Spleen (tissue), 11 donors: ENCODE data around the gene PRKCB. TPM values are rescaled to one million over a fixed set of nuclear protein-coding genes. Genes with fewer than 3 reads are reported as not detected.
A peak's percentile ranks its signal among the peaks of the same experiment; 100 is the strongest.

Experiments used
- DNase-seq: peaks from one replicate; pipeline ENCODE4 v3.0.0-alpha.2; 2020
- H3K27ac ChIP-seq, 8 donors: fragments of 200-600 bp; sonication (generic) in 7 of 8; 1 replicate in 4 of 8; 2 replicates in 4 of 8; pipeline versions ENCODE4 v1.5.0 to v1.8.0; 2016 to 2021; ENCODE audit warnings: inconsistent platforms in 4 of 8, mild to moderate bottlenecking in 4 of 8, moderate library complexity in 1 of 8
- H3K27me3 ChIP-seq, 7 donors: fragments of 200-600 bp; sonication (generic) in 6 of 7; replicated peaks in 1 of 7; 1 replicate in 4 of 7; 2 replicates in 3 of 7; pipeline versions ENCODE4 v1.5.0 to v1.8.0; 2016 to 2021; ENCODE audit warnings: inconsistent platforms in 3 of 7, mild to moderate bottlenecking in 1 of 7
- H3K36me3 ChIP-seq, 6 donors: fragments of 200-600 bp; sonication (generic) in 5 of 6; 1 replicate in 4 of 6; 2 replicates in 2 of 6; pipeline versions ENCODE4 v1.5.0 to v1.8.0; 2016 to 2021; ENCODE audit warnings: inconsistent platforms in 2 of 6
- H3K4me1 ChIP-seq, 6 donors: fragments of 200-600 bp; sonication (generic) in 5 of 6; 1 replicate in 3 of 6; 2 replicates in 3 of 6; pipeline versions ENCODE4 v1.5.0 to v1.8.0; 2016 to 2021; ENCODE audit warnings: inconsistent platforms in 3 of 6
- H3K4me3 ChIP-seq, 8 donors: fragments of 200-600 bp; sonication (generic) in 7 of 8; 1 replicate in 4 of 8; 2 replicates in 4 of 8; pipeline versions ENCODE4 v1.5.0 to v1.8.0; 2016 to 2021; ENCODE audit warnings: inconsistent platforms in 4 of 8, mild to moderate bottlenecking in 4 of 8, moderate library complexity in 2 of 8
- H3K9me3 ChIP-seq, 8 donors: fragments of 200-600 bp; sonication (generic) in 7 of 8; 1 replicate in 4 of 8; 2 replicates in 4 of 8; pipeline versions ENCODE4 v1.5.0 to v1.8.0; 2016 to 2021; ENCODE audit warnings: inconsistent platforms in 4 of 8
- CTCF ChIP-seq, 11 experiments: fragments of 200-600 bp in 7 of 11; fragments of 450-650 bp in 4 of 11; sonication (generic) in 4 of 11; IDR thresholded peaks in 8 of 11; conservative IDR thresholded peaks in 3 of 11; 1 replicate in 7 of 11; 2 replicates in 4 of 11; pipeline versions ENCODE4 v1.4.0 to v1.8.0; 2016 to 2021; ENCODE audit warnings: antibody characterized with exemption in 11 of 11, inconsistent platforms in 4 of 11, mild to moderate bottlenecking in 1 of 11
- POLR2A ChIP-seq, 3 donors: fragments of 450-650 bp; IDR thresholded peaks; one replicate each; pipeline ENCODE4 v1.5.1; 2017; ENCODE audit warnings: antibody characterized with exemption in 3 of 3, mild to moderate bottlenecking in 1 of 3
- POLR2AphosphoS5 ChIP-seq, 3 donors: sonication (generic); formaldehyde crosslinking; IDR thresholded peaks; one replicate each; pipeline ENCODE4 v1.5.1; 2017; ENCODE audit warnings: antibody characterized with exemption in 3 of 3
- WGBS, 5 donors: extraction: QIAGEN DNeasy Blood & Tissue Kit in 3 of 5; methylation state at CpG; one replicate each; pipeline versions ENCODE4 v1.1.5 to v1.1.7; 2013 to 2018; 5-methylcytosine and 5-hydroxymethylcytosine counted together
- intact Hi-C: fragments of 100-400 bp; cut with DNase I; formaldehyde crosslinking; loops from one replicate; pipeline ENCODE4 v1.15.0; 2023; ENCODE audit warnings: low total_unique reads
- polyA plus RNA-seq, 3 donors: library from polyadenylated mRNA; stranded (reverse); fragments of 200-250 nt; gene quantifications; one replicate each; pipeline ENCODE4 v1.2.1, GENCODE V29; 2013
- total RNA-seq, 7 donors: library from RNA; depleted of rRNA in 3 of 7; stranded (reverse); fragments of >200 nt in 3 of 7; fragmentation: NEBNext Ultra II Directional in 4 of 7; extraction: Animal tissue kit (Norgen Biotek cat#: 25700) in 4 of 7; gene quantifications; one replicate each; pipeline versions ENCODE4 v1.1.0 to v1.2.1, GENCODE V29; 2016 to 2021
- donor health status: healthy with polysubstance abuse.
- donor health status: DM: no; HTN: no; CAD: no; lungs with moderate emphysema.
- donor health status: DM: no; HTN: no; CAD: no.
- donor health status: Bipolar disorder and iron deficiency.
- donor health status: healthy.
- donor health status: DM: no; HTN: no; CAD: no.
- donor health status: DM: yes; HTN: yes; CAD: no.

PRKCB gene
- total and polyA plus RNA-seq, 10 donors, result 33.8 to 284 (median 182) TPM

- Histone ChIP-seq H3K4me3 (peak overlapping the region in 1 of 8 donors; percentile 30), H3K27ac (peak overlapping the region; percentile 41 to 87 (median 74)), H3K27me3 (no peaks in the 10 kb centered on the region), H3K4me1 (peaks cover 21 to 100% (median 63%) of the 10 kb centered on the region in 6 donors), H3K9me3 (no peaks in the 10 kb centered on the region), H3K36me3 (no peaks in the 10 kb centered on the region)
- 20 to 41% (median 25%) methylated on average over 5 of the region's 5 CpGs for WGBS, 5 donors
- DNase-seq, result peak; percentile 95
- TF ChIP-seq CTCF (IDR thresholded peaks at IDR 0.05 in 8 of 11, conservative IDR thresholded peaks at IDR 0.05 in 3 of 11) (peak in 1 of 11 experiments; percentile 33), POLR2A (IDR thresholded peaks at IDR 0.05) (no peak), POLR2AphosphoS5 (IDR thresholded peaks at IDR 0.05) (peak; percentile 64 to 83 (median 71))
- intact Hi-C loops, result loop anchor here (10.0 kb wide), 1 partner anchor 125 kb away; no protein-coding TSS in a partner anchor
Observed at GRCh38 chr16:23949630-23950290, 114.0 kb downstream of the PRKCB start.

GRCh38 chr16:23950291-23950894 lies 114.6 kb downstream of the PRKCB start:
- H3K27ac ChIP-seq, result peak overlapping the region; percentile 35 to 87 (median 72)
- H3K9me3 ChIP-seq, result no peaks in the 10 kb centered on the region
- H3K4me1 ChIP-seq, result peaks cover 21 to 99% (median 64%) of the 10 kb centered on the region in 6 donors
- no peaks in the 10 kb centered on the region for H3K27me3 ChIP-seq
- intact Hi-C loops, result no loop called here
- no peak for DNase-seq
- TF ChIP-seq CTCF (IDR thresholded peaks at IDR 0.05 in 8 of 11, conservative IDR thresholded peaks at IDR 0.05 in 3 of 11), result no peak
- no peak for TF ChIP-seq POLR2A (IDR thresholded peaks at IDR 0.05)
- TF ChIP-seq POLR2AphosphoS5 (IDR thresholded peaks at IDR 0.05), result no peak
- peak overlapping the region in 1 of 8 donors; percentile 13 for H3K4me3 ChIP-seq
- no peaks in the 10 kb centered on the region for H3K36me3 ChIP-seq
- 11 to 40% (median 25%) methylated on average over 3 of the region's 3 CpGs for WGBS, 5 donors

GRCh38 chr16:23950898-23951297 lies 115.1 kb downstream of the PRKCB start:
- TF ChIP-seq POLR2AphosphoS5 (IDR thresholded peaks at IDR 0.05) (no peak), POLR2A (IDR thresholded peaks at IDR 0.05) (no peak), CTCF (IDR thresholded peaks at IDR 0.05 in 8 of 11, conservative IDR thresholded peaks at IDR 0.05 in 3 of 11) (no peak)
- Histone ChIP-seq H3K4me1 (peaks cover 21 to 99% (median 65%) of the 10 kb centered on the region in 6 donors), H3K27me3 (no peaks in the 10 kb centered on the region), H3K4me3 (no peak overlapping the region), H3K27ac (peak overlapping the region; percentile 35 to 87 (median 72)), H3K9me3 (no peaks in the 10 kb centered on the region), H3K36me3 (no peaks in the 10 kb centered on the region)
- 34 to 61% (median 49%) methylated on average over 7 of the region's 7 CpGs for WGBS, 5 donors
- intact Hi-C loops, result no loop called here
- DNase-seq, result no peak
